B cell (primary cell): Measurements from ENCODE around the gene DMXL1. TPM values are rescaled to one million over a fixed set of nuclear protein-coding genes. Genes with fewer than 3 reads are reported as not detected.
A peak's percentile ranks its signal among the peaks of the same experiment; 100 is the strongest.

Experiments used
- ATAC-seq: fragments of 200-7000 bp; cut with Tn5 transposase; one replicate; pipeline ENCODE4 v1.10.0; 2021; ENCODE audit warnings: low read depth, mild to moderate bottlenecking, moderate number of reproducible peaks, moderate library complexity
- CTCF ChIA-PET: fragments of 350-600 bp; sonication (Branson Sonifier 250); formaldehyde crosslinking; loops from one replicate; lab custom pipeline; 2021; ENCODE audit warnings: antibody characterized with exemption, inconsistent platforms; lab: Charles Lee
- POLR2A ChIA-PET: fragments of 350-600 bp; sonication (Branson Sonifier 250); formaldehyde crosslinking; loops from one replicate; lab custom pipeline; 2021; ENCODE audit warnings: antibody characterized with exemption; lab: Charles Lee
- DNase-seq: peaks from one replicate; pipeline ENCODE4 v3.0.0; 2013
- H2AFZ ChIP-seq: 2 replicates; pipeline ENCODE4 v1.6.1; 2012; ENCODE audit warnings: mild to moderate bottlenecking, low read depth, low read length; ENCODE audit not compliant: insufficient read depth, poor library complexity, severe bottlenecking
- H3K27ac ChIP-seq, 2 donors: 1 replicate in 1 of 2; 2 replicates in 1 of 2; pipeline ENCODE4 v1.5.1; 2012 to 2013; ENCODE audit warnings: low read length in 2 of 2, mild to moderate bottlenecking in 2 of 2, moderate library complexity in 1 of 2
- H3K27me3 ChIP-seq, 4 experiments: fragments of 200-600 bp in 1 of 4; sonication (generic) in 1 of 4; replicated peaks in 1 of 4; 1 replicate in 2 of 4; 2 replicates in 2 of 4; pipeline versions ENCODE4 v1.6.1 to v1.7.0; 2013 to 2016; ENCODE audit warnings: low read length in 3 of 4, mild to moderate bottlenecking in 2 of 4, mixed read lengths in 1 of 4, moderate library complexity in 1 of 4; ENCODE audit not compliant: insufficient read depth in 4 of 4, control insufficient read depth in 3 of 4; ENCODE audit errors: control extremely low read depth in 1 of 4
- H3K36me3 ChIP-seq, 2 experiments: replicated peaks in 1 of 2; 1 replicate in 1 of 2; 2 replicates in 1 of 2; pipeline versions ENCODE4 v1.6.1 to v1.7.1; 2013; ENCODE audit warnings: low read length in 1 of 2; ENCODE audit not compliant: insufficient read depth in 2 of 2, control insufficient read depth in 1 of 2; ENCODE audit errors: control extremely low read depth in 1 of 2, extremely low read depth in 1 of 2
- H3K4me1 ChIP-seq, 2 donors: fragments of 200-600 bp in 1 of 2; sonication (generic) in 1 of 2; 1 replicate in 1 of 2; 2 replicates in 1 of 2; pipeline versions ENCODE4 v1.5.1 to v1.6.1; 2013 to 2017; ENCODE audit warnings: low read length in 2 of 2; ENCODE audit not compliant: control insufficient read depth in 2 of 2, insufficient read depth in 2 of 2
- H3K4me2 ChIP-seq: replicated peaks from 2 replicates; pipeline ENCODE3; 2012; ENCODE audit warnings: mild to moderate bottlenecking, low read depth, low read length; ENCODE audit not compliant: poor library complexity, severe bottlenecking
- H3K4me3 ChIP-seq, 5 experiments: fragments of 200-600 bp in 1 of 5; sonication (generic) in 1 of 5; 1 replicate in 3 of 5; 2 replicates in 2 of 5; pipeline versions ENCODE4 v1.5.1 to v1.7.0; 2011 to 2016; ENCODE audit warnings: low read length in 4 of 5, mild to moderate bottlenecking in 4 of 5, low read depth in 2 of 5, control low read depth in 1 of 5, moderate library complexity in 1 of 5; ENCODE audit not compliant: insufficient read depth in 1 of 5; ENCODE audit errors: control extremely low read depth in 1 of 5, extremely low read depth in 1 of 5
- H3K79me2 ChIP-seq: fragments of 200-600 bp; sonication (generic); one replicate; pipeline ENCODE4 v1.6.0; 2016; ENCODE audit warnings: low read length; ENCODE audit not compliant: control insufficient read depth, insufficient read depth
- H3K9ac ChIP-seq: fragments of 200-600 bp; sonication (generic); 2 replicates; pipeline ENCODE4 v1.6.1; 2017; ENCODE audit warnings: mild to moderate bottlenecking, low read length, moderate library complexity
- H3K9me3 ChIP-seq, 3 donors: one replicate each; pipeline versions ENCODE4 v1.6.1 to v1.7.1; 2013; ENCODE audit warnings: low read length in 2 of 3; ENCODE audit not compliant: control insufficient read depth in 2 of 3, insufficient read depth in 1 of 3; ENCODE audit errors: control extremely low read depth in 1 of 3
- H4K20me1 ChIP-seq: 2 replicates; pipeline ENCODE4 v1.6.0; 2012; ENCODE audit warnings: mild to moderate bottlenecking, low read length; ENCODE audit not compliant: insufficient read depth, control insufficient read depth, poor library complexity, severe bottlenecking
- H3K27ac Mint-ChIP-seq: one replicate; pipeline ENCODE4 v1.8.0; 2021; ENCODE audit warnings: mixed read lengths
- H3K27me3 Mint-ChIP-seq: one replicate; pipeline ENCODE4 v1.8.0; 2021; ENCODE audit warnings: mixed read lengths
- H3K4me1 Mint-ChIP-seq: one replicate; pipeline ENCODE4 v1.8.0; 2021; ENCODE audit warnings: mixed read lengths
- H3K4me3 Mint-ChIP-seq: one replicate; pipeline ENCODE4 v1.8.0; 2021; ENCODE audit warnings: mixed read lengths
- H3K9me3 Mint-ChIP-seq: one replicate; pipeline ENCODE4 v1.8.0; 2022; ENCODE audit warnings: mixed read lengths; ENCODE audit not compliant: insufficient read depth
- EZH2 ChIP-seq: IDR thresholded peaks from 2 replicates; pipeline ENCODE4 v1.6.1; 2012; ENCODE audit warnings: borderline replicate concordance, low read depth, mild to moderate bottlenecking, moderate library complexity, low read length; ENCODE audit not compliant: insufficient read depth, poor library complexity, severe bottlenecking
- WGBS: methylation state at CpG from one replicate; pipeline ENCODE4 v1.1.5; 2013; ENCODE audit warnings: missing lambda C conversion rate; ENCODE audit not compliant: insufficient coverage; 5-methylcytosine and 5-hydroxymethylcytosine counted together
- intact Hi-C: fragments of 100-400 bp; cut with micrococcal nuclease; formaldehyde crosslinking; loops from one replicate; pipeline ENCODE4 v1.10.0; 2022
- polyA plus RNA-seq: library from polyadenylated mRNA; depleted of rRNA; stranded (reverse); fragments of >200 nt; gene quantifications from 2 replicates; pipeline ENCODE4 v1.2.3, GENCODE V29; 2012
- total RNA-seq, 2 donors: library from RNA; stranded (reverse); fragments of 120-200 nt in 1 of 2; gene quantifications; 1 replicate in 1 of 2; 2 replicates in 1 of 2; pipeline versions ENCODE4 v1.2.3 to v1.2.4, GENCODE V29; 2013 to 2022
- TF ChIP-seq, protein P1 (sequence below): fragments of 200-600 bp; IDR thresholded peaks from one replicate; pipeline ENCODE4 v1.8.0; 2022; ENCODE audit warnings: antibody characterized with exemption, mild to moderate bottlenecking

The DMXL1 gene
- total and polyA plus RNA-seq, 2 donors (not counting 1 experiment from before 2014, with no cell fraction given), result 37.9 to 129 TPM

- peak; percentile 40 for DNase-seq
Observed at GRCh38 chr5:119187776-119188529, 117.1 kb downstream of the DMXL1 start.

GRCh38 chr5:119190470-119191095, 119.7 kb downstream of the DMXL1 start:
- Mint-ChIP-seq H3K4me1 (peaks cover 23% of the 10 kb centered on the region), H3K27ac (no peak overlapping the region), H3K9me3 (no peaks in the 10 kb centered on the region), H3K27me3 (no peaks in the 10 kb centered on the region), H3K4me3 (no peak overlapping the region)
- 100% methylated on average over 1 of the region's 1 CpG for whole genome bisulfite sequencing
- CTCF ChIA-PET, result interaction anchor here (1.3 kb wide), 1 partner anchor 18 kb away, joined by 3 read pairs; no protein-coding TSS in a partner anchor
- intact Hi-C loops, result no loop called here
- H3K9me3 ChIP-seq, result no peaks in the 10 kb centered on the region
- no peaks in the 10 kb centered on the region for H4K20me1 ChIP-seq
- no peak overlapping the region for H3K9ac ChIP-seq
- no peaks in the 10 kb centered on the region for H3K27me3 ChIP-seq
- H3K4me2 ChIP-seq, result no peak overlapping the region
- H2AFZ ChIP-seq, result no peak overlapping the region
- DNase-seq (no peak), ATAC-seq (no peak)
- POLR2A ChIA-PET, result no interaction called here
- peaks cover 10% of the 10 kb centered on the region for H3K79me2 ChIP-seq
- H3K4me3 ChIP-seq, result no peak overlapping the region
- peaks cover 12 to 15% of the 10 kb centered on the region in 2 donors for H3K4me1 ChIP-seq
- no peak for TF ChIP-seq EZH2
- TF ChIP-seq, protein P1, sequence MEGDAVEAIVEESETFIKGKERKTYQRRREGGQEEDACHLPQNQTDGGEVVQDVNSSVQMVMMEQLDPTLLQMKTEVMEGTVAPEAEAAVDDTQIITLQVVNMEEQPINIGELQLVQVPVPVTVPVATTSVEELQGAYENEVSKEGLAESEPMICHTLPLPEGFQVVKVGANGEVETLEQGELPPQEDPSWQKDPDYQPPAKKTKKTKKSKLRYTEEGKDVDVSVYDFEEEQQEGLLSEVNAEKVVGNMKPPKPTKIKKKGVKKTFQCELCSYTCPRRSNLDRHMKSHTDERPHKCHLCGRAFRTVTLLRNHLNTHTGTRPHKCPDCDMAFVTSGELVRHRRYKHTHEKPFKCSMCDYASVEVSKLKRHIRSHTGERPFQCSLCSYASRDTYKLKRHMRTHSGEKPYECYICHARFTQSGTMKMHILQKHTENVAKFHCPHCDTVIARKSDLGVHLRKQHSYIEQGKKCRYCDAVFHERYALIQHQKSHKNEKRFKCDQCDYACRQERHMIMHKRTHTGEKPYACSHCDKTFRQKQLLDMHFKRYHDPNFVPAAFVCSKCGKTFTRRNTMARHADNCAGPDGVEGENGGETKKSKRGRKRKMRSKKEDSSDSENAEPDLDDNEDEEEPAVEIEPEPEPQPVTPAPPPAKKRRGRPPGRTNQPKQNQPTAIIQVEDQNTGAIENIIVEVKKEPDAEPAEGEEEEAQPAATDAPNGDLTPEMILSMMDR, result no peak
- H3K27ac ChIP-seq, result no peak overlapping the region
- peaks cover 20 to 41% of the 10 kb centered on the region in 2 experiments for H3K36me3 ChIP-seq

More at GRCh38 chr5:119187776-119188529, 117.1 kb downstream of the DMXL1 start:
- POLR2A ChIA-PET, result interaction anchor here (1.0 kb wide), 1 partner anchor 8 kb away, joined by 3 read pairs; no protein-coding TSS in a partner anchor
- H3K4me3 ChIP-seq, result peak overlapping the region in 3 of 5 experiments; percentile 22 to 37 (median 24)
- ATAC-seq, result no peak
- peak overlapping the region; percentile 39 to 71 for H3K27ac ChIP-seq
- no peaks in the 10 kb centered on the region for H3K27me3 Mint-ChIP-seq
- no CpG with 5 or more reads among the region's 7 CpGs for WGBS
- no peaks in the 10 kb centered on the region for H3K27me3 ChIP-seq
- no peaks in the 10 kb centered on the region for H3K9me3 ChIP-seq
- peaks cover 12 to 15% of the 10 kb centered on the region in 2 donors for H3K4me1 ChIP-seq
- peak overlapping the region; percentile 52 for H2AFZ ChIP-seq
- peaks cover 10% of the 10 kb centered on the region for H3K79me2 ChIP-seq
- CTCF ChIA-PET, result interaction anchor here (0.7 to 1.3 kb wide), 3 partner anchors 9 to 127 kb away, joined by 3 read pairs; no protein-coding TSS in a partner anchor
- no peaks in the 10 kb centered on the region for H4K20me1 ChIP-seq
- intact Hi-C loops, result loop anchor here (10.0 kb wide), 1 partner anchor 163 kb away; no protein-coding TSS in a partner anchor
- H3K27ac Mint-ChIP-seq, result peak overlapping the region; percentile 80
- no peaks in the 10 kb centered on the region for H3K9me3 Mint-ChIP-seq
- peak overlapping the region; percentile 40 for H3K9ac ChIP-seq
- H3K36me3 ChIP-seq, result peaks cover 15 to 39% of the 10 kb centered on the region in 2 experiments
- H3K4me1 Mint-ChIP-seq, result peaks cover 26% of the 10 kb centered on the region
- TF ChIP-seq EZH2, result no peak
- H3K4me2 ChIP-seq, result peak overlapping the region; percentile 64
- peak overlapping the region; percentile 73 for H3K4me3 Mint-ChIP-seq
